Right lobe of liver (tissue), 4 donors: ENCODE results near the gene MRPL19.

ENCODE experiments used
- CTCF ChIP-seq, 4 donors: fragments of 200-600 bp in 3 of 4; fragments of 450-650 bp in 1 of 4; IDR thresholded peaks; one replicate each; pipeline versions ENCODE4 v1.5.1 to v1.8.0; 2016 to 2022; ENCODE audit warnings: antibody characterized with exemption in 4 of 4, mild to moderate bottlenecking in 2 of 4
- POLR2A ChIP-seq: fragments of 450-650 bp; IDR thresholded peaks from one replicate; pipeline ENCODE4 v1.6.1; 2017; ENCODE audit warnings: antibody characterized with exemption, mild to moderate bottlenecking
- donor health status: DM: no; HTN: no; CAD: no.
- donor health status: DM: no; HTN: no; CAD: no.
- donor health status: DM: no; HTN: yes; CAD: no.

GRCh38 chr2:75722687-75723086, 76.1 kb downstream of the MRPL19 start:
- TF ChIP-seq POLR2A (no peak), CTCF (IDR thresholded peaks at IDR 0.05) (no peak)
